IPS DF 4.7 (cell line): ENCODE measurements around the gene HOXC6.

Experiments used
- DNase-seq: peaks from one replicate; pipeline ENCODE4 v3.0.0-alpha.2; 2013; ENCODE audit warnings: low spot score; ENCODE audit errors: extremely low read depth

HOXC6 gene

DNA sequence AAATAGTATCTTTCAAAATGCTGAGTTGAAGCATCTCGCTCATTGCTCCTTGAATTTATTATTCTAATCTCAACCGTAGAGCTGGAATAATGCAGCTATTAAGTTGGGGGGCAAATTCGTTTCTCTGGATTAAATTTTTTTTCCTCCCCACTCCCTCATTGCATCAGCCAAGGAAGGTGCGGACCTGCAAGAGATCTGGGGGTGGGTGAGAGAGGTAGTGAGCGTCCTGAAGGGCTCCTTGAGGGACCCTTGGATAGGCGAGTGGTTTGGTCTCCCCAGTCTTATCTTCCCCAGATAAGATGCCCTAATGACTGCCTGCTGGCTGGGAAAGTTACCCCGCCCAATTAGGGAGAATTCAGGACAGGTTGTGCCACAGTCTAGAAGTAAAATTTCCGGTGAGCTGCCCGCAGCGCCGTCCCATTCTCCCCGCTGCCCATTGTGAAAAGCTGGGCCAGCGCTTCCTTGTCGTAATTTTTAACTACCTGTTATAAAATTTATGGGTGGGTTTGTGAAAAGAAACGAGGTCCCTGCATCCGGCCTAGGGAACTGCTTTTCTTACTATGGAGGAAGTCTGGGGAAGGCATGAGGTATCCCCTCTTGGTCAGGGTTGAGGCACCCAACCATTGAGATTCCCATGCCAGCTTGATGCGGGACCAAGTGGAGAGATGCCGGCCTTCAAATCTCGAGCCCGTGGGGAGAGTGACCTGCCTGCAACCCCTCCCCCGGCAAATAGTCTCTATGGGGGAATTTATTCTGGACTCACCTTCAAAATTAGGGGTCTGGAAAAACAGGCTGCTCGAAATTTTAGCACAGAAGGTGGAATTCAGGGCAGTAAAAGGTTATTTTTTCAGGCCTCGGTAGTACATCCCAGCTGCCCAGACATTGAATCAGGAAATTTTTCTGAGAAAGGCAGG lies 13.0 kb upstream of the HOXC6 start:
- no peak for DNase-seq

DNA sequence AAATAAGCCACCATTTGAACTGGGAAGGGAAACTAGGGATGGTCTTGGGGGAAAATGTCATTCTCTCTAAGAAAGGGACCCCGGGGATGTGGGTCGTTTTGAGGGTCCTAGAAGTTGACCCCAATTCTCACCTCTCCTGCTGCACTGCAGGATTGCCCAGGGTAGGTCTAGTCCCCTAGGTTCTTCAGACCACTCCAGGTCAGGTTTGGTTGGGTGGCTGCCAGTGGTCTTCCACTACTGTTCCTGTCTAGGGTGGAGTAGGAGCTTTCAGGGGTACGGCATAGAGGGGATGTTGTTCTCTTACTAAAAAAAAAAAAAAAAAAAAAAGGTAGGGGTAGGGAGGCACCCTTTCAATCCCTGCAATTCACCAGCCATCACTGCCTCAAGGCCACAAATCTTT lies 12.2 kb upstream of the HOXC6 start:
- no peak for DNase-seq

DNA sequence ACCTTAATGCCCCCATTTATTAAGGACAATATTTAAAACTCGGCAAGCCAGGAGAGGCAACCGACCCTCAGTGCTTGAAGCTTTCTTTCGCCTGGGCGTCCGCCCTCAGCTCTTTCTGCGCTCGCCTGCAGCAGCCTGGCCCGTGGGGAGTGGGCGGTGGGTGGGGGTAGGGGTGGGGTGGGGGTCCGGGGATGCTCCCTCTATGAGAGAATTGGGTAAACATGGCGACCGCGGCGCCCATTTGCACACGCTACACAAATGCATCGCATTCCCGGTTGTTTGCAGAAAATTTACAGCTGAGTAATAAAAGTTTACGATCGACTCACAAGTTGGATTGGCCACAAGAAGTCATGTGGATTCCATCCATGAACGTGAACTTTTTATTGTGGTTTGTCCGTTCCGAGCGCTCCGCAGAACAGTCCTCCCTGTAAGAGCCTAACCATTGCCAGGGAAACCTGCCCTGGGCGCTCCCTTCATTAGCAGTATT lies 11.7 kb upstream of the HOXC6 start:
- no peak for DNase-seq

DNA sequence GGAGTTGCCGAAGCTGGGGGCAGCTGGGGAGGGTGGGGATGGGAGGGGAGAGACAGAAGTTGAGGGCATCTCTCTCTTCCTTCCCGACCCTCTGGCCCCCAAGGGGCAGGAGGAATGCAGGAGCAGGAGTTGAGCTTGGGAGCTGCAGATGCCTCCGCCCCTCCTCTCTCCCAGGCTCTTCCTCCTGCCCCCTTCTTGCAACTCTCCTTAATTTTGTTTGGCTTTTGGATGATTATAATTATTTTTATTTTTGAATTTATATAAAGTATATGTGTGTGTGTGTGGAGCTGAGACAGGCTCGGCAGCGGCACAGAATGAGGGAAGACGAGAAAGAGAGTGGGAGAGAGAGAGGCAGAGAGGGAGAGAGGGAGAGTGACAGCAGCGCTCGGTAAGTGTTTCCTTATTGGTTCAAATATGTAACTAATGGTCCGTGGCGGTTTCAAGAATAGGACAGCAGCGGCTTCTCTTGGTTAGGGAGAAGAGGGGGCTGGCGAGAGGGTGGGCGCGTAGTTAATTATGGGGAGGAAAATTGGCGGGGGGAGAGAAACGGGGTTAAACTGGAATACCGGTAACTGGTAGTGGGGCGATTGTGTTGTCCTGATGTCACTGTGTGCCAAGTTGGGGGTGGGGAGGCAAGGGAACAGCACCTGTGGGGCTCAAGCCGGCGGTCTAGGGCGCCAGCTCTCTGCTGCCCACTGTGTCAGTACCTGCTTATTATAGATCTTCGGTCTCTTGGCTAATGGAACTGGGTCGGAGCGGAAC lies 11.0 kb upstream of the HOXC6 start:
- no peak for DNase-seq

DNA sequence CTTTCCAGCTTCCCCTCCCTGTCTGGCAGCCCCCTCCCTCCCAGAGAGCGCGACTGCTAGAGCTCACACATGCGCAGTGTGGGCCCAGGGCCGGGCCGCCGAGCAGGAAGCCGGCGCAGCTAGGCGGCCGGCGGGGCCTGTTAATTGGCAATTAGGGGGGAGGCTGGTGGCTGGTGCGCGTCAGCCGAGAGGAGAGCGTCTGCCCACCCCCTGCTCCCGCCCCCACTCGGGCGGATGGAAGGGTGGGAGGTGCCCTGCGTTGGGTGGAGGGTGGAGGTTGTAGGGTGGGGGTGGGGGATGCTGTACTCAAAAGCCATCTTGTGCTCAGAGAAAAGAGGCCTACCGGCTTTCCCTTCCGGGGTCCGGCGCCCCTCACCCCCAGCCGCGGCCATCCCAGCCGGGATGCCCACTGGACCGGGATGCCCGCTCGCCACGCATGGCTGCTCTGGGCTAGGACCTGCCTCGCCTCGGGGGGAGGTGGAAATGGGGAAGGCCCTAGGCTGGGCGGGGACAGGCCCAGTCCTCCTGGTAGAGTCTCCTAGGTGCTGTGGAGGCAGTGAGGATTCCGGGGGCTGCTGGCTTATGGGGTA lies 10.3 kb upstream of the HOXC6 start:
- no peak for DNase-seq

DNA sequence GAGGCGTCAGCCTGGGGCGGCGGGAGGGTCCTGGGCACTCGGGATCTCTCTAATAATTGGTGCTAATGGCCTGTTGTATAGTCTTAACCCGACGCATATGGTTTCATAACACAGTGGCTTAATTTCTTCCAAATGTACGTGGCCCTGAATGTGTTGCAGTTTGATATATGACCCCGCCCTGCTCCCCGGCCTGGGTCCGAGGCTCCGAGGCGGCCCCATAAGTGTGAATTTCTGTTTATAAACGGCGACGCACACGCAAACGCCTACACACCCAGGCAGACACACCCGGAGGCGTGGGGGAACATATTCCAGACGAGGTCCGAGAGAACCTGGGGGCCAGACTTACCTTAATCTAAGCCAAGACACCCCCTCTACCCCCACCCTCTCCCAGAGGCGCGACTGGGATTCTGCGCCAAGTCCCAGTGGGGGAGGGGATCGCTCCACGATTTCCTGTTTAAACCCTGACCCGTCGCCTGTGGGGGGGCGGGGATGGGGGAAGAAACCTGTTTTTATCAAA lies 9.7 kb upstream of the HOXC6 start:
- DNase-seq = no peak

DNA sequence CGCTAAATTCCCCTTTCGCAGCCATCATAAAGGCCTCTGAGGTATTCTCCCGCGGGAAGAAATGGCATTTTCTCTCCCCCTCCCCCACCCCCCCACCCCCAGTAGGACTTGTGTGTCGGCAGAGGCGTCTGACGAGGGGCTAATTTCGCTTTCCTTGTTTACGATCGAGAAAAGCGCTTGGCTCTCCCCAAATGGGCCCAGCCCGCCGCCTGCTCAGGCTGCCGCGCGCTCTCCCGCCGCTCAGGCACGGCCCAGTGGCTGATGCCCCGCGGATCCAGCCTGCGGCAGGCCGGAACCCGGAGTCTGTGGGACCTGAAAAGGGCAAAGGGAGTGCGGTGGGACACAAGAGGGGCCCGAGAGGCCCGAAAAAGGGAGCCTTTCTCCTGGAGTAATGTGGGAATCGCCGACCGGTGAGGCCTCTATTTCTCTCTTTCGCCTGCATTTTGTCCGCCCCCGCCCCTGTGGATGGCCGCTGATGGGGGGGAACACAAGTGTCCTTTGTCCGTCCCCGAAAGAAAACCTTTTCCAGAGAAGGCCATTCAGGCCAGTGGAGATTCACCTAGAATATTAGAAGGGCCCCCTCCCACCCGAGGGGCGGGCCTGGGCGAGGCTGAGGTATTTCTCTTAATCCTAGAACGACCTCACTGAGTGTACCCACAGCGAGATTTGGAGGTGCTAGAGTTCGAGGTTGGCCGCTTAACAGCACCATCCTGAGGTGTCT lies 9.0 kb upstream of the HOXC6 start:
- no peak for DNase-seq

DNA sequence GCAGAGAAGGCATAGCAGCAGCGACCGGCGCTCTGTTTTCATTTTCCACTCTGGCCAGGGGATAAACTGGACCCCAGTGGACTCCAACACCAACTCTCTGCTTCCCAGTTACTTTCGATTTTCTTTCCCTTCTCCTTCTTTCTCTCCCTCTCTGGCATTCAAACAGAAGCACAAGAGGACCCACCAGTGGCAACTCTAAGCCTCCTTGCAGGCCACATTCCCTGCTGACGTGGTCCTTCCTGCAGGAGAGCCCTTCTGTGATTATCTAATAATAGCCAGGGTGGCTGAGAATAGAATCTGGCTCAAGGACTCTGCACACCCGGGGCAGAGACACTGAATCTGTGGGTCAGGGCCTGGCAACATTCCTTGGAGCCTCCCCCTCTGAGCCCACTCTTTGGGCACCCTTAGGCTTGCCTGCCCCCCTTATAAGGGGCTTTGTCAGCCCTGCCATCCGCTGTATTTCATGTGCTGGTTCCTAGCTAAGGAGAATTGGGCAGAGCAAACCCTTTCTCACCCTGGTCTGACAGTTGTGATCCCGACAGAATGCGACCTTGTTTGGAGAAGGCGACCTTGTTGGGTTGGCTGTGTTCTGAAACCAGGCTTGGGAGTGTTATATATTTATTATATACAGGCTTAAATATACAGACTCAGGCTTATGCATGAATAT lies 8.2 kb upstream of the HOXC6 start:
- no peak for DNase-seq

DNA sequence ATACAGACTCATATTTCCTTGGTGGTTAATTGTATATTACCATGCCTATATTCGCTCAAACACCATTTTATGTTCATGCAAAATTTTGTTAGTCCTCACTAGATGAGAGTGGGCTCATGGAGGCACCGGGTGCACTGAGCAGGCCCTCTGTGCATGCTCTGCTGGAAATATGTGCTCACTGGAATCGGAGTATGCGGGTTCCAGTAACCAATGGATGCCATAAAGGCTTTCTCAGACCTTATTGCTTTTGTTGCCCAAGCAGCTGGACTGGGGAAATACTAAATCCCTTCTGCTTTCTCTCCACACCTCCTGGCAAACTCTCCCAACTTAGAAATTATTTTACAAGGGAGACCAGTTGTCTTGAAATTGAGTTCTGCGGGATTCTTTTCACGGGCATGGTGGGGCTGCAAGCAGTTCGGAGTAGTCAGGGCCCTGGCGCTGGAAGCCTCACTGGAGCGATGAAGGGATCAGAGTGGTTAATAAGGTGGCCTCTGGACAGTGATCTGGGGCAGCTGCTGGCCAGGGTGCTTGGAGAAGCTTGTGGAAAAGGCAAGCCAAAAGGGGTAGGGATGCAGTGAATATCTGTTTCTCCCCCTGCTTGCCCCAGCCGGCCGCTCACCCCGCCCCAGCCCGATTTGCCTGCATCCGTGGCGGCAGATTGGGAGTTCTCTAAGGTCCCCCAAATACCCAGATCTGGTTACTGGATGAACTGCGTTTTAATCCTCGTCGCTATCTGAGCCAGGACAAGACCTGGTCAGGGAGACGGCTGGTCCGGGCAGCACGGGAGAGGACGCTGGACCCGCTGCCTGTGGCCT lies 7.4 kb upstream of the HOXC6 start:
- no peak for DNase-seq

DNA sequence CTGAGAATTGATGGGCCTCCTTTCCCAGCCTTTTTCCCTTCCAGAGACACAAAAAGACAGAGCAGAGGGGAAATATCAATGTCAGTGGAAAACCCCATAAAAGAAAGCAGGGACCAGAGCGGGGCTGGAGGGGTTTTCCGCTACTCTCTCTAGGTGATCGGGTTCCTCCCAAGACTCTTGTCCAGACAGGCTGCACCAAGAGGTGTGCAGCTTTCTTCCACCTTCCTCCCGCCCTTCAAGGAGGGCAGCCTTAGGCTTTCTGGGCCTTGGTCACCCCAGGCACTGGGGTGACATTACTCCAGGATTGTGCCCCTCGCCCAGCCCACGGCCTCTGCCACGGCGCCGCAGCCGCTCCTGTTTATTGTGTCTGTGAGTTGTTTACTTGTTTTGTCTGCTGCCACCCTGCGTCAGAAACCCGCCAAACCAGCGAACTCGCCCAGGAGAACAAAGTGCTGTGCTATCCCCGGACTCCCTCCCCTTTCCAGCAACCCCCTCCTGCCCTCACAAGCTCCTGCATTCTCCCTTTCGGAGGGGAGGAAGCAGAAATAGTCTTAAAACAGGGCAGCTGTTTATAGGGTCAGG lies 6.7 kb upstream of the HOXC6 start:
- no peak for DNase-seq

DNA sequence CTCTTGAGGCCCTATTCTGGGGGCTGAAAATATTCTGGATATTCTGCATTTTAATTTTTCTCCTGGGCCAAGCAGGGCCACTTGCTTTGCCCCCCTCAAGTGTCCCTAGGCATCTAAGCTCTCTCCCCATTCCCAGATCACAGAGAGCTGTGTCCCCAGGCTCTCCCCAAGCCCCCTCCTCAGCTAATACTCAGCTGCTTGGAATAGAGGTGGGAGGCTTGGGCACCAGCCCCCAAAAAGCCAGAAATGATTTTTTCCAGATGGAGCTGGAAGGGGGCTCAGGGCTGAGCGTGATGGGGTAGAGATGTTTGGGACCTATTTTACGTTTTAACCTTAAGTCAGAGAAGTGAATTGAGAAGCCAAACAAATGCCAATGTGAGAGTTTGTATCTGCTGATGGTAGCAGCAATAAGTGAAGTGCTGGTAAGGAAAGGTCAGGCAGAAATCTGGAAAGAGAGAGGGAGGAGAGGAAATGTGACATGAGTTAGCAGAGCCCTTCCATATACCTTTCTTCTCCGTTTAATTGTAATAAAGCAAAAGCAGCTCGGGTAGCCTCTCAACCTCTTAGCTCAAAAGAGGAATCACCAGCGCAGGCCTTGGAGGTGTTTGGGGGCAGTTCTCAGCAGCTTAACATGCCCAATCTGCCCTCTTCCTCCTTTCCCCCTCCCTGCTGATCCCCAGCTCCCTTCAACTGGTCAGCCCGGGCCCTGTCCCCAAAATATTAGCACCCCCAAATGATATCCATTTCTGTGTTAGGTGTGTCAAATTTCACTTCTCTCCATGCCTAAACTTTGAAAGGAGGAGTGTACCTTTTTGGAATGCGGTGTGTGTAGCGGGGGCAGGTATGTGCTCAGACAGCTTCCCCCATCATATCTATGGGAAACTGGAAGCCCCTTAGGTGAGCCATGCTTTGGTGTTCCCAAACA lies 5.0 kb upstream of the HOXC6 start:
- DNase-seq = no peak

DNA sequence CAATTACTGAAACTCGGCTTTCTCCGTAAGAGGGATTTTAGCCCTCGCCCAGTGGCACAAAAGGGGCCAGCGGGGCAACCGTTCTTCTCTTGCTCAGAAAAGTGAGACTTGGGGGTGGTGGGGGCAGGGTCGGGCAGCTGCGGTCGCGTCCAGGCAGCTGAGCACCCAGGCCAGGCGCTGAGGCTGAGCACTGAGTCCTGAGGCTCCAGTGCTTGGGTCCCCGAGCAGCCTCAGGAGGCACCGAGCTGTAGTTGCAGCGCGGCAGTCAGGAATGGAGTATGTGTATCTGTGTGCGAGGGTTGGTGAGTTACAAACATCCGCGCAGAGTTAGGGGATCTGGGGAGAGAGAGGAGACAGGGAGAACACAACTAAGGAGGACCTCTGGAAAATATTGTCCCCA lies 4.1 kb upstream of the HOXC6 start:
- no peak for DNase-seq

DNA sequence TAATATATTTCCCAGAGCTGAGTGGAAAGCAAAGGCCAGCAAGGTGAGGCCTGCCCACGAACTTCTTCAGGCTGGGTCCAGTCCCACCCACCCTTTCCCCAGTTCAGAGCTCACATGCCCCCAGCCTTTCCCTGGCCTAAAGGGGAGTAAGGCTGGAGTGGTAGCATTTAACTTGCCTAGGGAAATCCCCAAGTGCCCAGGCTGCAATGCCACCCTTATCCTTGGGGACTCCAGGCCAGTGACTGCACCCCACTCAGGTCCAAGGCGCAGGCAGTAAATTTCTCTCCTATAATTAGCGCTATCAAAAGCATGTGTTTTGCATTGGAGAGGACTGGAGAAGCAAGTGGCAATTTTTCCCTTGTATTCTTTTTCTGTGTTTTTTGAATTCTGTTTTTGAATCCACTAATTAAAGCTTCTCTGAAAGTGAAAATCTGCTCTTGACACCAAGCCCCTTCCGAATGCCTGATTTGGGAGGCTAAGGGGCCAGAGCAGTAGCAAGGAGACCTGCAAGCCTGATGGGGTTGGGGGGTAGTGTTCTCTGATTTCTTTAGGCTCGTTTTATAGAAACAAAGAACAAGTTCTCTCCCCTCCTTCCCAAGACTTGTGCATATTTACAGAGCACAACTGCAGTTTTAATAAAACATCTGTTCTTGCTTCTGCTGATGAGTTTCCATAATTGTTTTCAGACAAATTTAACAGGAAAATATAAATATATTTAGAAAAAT lies 3.5 kb upstream of the HOXC6 start:
- DNase-seq = no peak

DNA sequence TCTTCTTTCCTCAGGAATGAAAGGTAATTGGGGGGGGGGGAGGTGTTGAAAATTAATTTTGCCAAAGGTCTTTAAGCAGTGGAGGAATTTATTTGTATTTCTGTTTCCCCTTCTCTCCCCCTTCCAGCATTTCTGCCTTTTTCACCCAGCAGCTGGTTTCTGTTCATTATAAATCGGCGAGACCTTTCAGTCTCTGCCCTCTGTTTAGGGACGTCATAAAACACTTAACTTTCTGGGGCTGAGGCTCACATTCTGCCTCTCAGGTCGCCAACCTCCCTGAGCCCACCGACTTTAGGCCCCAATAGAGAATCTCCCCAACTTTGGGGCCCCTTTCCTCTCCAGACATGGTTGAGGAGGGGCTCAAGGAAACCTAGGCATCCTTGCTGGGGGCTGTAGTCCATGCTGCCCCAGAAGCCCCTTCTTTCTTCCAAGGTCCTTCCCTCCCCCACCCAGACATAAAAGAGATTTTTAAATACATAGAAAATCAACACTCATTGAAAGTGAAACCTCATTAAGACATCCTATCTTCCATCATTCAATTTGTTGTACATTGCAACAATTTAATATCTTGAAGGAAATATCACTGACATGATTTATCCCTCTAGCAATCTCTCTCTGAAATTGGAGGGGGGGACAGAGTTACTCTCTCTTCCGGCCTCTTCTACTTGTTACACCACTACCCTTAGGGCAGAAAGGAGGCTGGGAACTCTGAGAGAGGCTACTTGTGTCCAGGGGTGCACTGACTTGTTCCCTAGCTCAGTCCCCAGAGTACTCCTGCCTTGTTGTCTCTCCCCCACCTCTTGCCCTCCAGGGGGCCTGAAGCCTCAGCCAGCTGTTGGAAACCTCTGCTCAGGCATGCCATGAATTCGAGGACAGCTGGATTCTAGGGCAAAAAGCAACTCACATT lies 2.5 kb upstream of the HOXC6 start:
- no peak for DNase-seq

DNA sequence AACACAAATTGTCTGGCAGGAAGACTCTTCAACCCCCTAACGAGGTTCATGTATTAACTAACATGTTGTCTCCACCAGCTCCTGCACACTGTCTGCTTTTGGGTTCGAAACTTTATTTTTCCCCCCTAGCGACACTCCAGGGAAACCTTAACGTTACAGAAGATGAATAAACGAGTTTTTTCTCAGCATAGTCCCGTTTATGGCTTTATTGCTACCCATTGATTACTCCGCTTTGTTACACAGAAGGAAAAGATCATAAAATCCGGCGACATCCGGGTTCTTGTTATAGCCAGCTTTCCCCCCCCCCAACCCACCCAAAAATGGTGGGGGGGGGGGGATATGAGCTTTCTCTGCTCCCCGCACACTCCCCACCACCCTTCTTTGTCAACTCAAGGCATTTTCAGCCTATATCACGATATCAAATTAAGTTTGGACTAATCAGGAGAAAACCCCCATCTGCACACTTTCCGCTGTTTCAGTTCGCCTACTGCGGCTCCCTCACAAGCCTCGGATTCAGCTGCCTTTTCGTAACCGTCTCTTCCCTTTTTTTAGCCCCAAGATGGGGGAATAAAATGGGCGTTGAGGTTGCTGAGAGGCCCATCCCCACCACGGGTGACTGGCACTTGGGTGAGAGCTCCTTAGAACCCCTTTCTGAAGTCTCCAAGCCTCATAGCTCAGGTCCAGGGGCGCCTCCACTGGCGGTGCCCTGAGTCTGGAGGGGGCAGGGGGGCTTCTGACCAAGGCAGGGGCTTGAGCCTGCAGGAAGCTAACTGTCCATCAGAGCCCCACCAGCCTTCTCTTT lies 1.4 kb upstream of the HOXC6 start:
- no peak for DNase-seq

DNA sequence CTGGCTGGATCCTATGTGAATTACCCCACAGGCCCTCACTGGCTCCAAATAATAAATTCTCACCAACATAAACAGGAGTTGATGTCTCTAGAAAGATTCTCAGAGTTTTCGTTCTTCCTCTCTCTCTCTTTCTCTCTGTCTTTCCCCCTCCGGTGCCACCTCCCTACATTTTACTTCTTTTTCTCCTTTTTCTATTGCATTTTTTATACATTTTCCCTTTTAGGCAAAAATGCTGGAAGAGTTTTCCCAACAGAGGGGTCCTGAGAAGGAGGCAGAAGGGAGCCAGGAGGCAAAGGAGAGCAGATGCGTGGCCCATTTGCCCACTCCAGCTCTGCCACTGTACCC lies 826 bp upstream of the HOXC6 start:
- no peak for DNase-seq
